Activated naive CD4-positive, alpha-beta T cell treated with anti-CD3 and anti-CD28 coated beads for 36 hours (primary cell): Measurements from ENCODE around the gene NEURL1. TPM values are rescaled to one million over a fixed set of nuclear protein-coding genes. Genes with fewer than 3 reads are reported as not detected.
"Not testable (repeated sequence)": the region's sequence is repeated elsewhere in the genome, so short reads cannot be mapped to it uniquely, and the experiment has no call there.

Source experiments
- CTCF ChIA-PET: fragments of 350-600 bp; sonication (Branson Sonifier 250); formaldehyde crosslinking; loops from one replicate; lab custom pipeline; 2021; ENCODE audit warnings: antibody characterized with exemption; lab: Charles Lee
- DNase-seq: peaks from one replicate; pipeline ENCODE4 v3.0.0-alpha.2; 2020
- H3K27ac Mint-ChIP-seq: one replicate; pipeline ENCODE4 v1.8.0; 2021; ENCODE audit warnings: mild to moderate bottlenecking, mixed read lengths
- H3K27me3 Mint-ChIP-seq: one replicate; pipeline ENCODE4 v1.8.0; 2021; ENCODE audit warnings: low read depth, mixed read lengths
- H3K36me3 Mint-ChIP-seq: one replicate; pipeline ENCODE4 v1.8.0; 2021; ENCODE audit warnings: low read depth, mixed read lengths
- H3K4me1 Mint-ChIP-seq: one replicate; pipeline ENCODE4 v1.8.0; 2021; ENCODE audit warnings: low read depth, mixed read lengths
- H3K4me3 Mint-ChIP-seq: one replicate; pipeline ENCODE4 v1.8.0; 2021; ENCODE audit warnings: mild to moderate bottlenecking, moderate library complexity, mixed read lengths
- H3K9me3 Mint-ChIP-seq: one replicate; pipeline ENCODE4 v1.8.0; 2021; ENCODE audit warnings: mixed read lengths
- intact Hi-C: fragments of 100-400 bp; cut with micrococcal nuclease; formaldehyde crosslinking; loops from one replicate; pipeline ENCODE4 v1.15.1; 2023
- total RNA-seq, 2 experiments: library from RNA; stranded (reverse); gene quantifications; one replicate each; pipeline ENCODE4 v1.2.3, GENCODE V29; 2021

The NEURL1 gene
- total RNA-seq, 2 experiments from 2014 or later = 1.3 to 1.6 TPM

GRCh38 chr10:103512166-103512565 lies 18.7 kb downstream of the NEURL1 start:
- intact Hi-C loops = no loop called here
- H3K4me3 Mint-ChIP-seq = no peak overlapping the region
- no peaks in the 10 kb centered on the region for H3K36me3 Mint-ChIP-seq
- DNase-seq = no peak
- CTCF ChIA-PET = no interaction called here
- H3K9me3 Mint-ChIP-seq = no peaks in the 10 kb centered on the region
- H3K4me1 Mint-ChIP-seq = no peaks in the 10 kb centered on the region
- H3K27me3 Mint-ChIP-seq = peaks cover 1% of the 10 kb centered on the region
- no peak overlapping the region for H3K27ac Mint-ChIP-seq

- H3K27ac Mint-ChIP-seq = no peak overlapping the region
- CTCF ChIA-PET = no interaction called here
- peaks cover 5% of the 10 kb centered on the region for H3K4me1 Mint-ChIP-seq
- no peaks in the 10 kb centered on the region for H3K27me3 Mint-ChIP-seq
- intact Hi-C loops = no loop called here
- DNase-seq = no peak
- H3K4me3 Mint-ChIP-seq = no peak overlapping the region
- H3K9me3 Mint-ChIP-seq = no peaks in the 10 kb centered on the region
- no peaks in the 10 kb centered on the region for H3K36me3 Mint-ChIP-seq
Observed at GRCh38 chr10:103512591-103513379, 19.3 kb downstream of the NEURL1 start.

- peaks cover 7% of the 10 kb centered on the region for H3K4me1 Mint-ChIP-seq
- intact Hi-C loops = no loop called here
- CTCF ChIA-PET = no interaction called here
- H3K27ac Mint-ChIP-seq = no peak overlapping the region
- no peak for DNase-seq
- H3K4me3 Mint-ChIP-seq = no peak overlapping the region
- no peaks in the 10 kb centered on the region for H3K27me3 Mint-ChIP-seq
- no peaks in the 10 kb centered on the region for H3K9me3 Mint-ChIP-seq
- H3K36me3 Mint-ChIP-seq = no peaks in the 10 kb centered on the region
Observed at GRCh38 chr10:103513380-103514060, 20.0 kb downstream of the NEURL1 start.

GRCh38 chr10:103514244-103514643 lies 20.7 kb downstream of the NEURL1 start:
- CTCF ChIA-PET = no interaction called here
- no peaks in the 10 kb centered on the region for H3K36me3 Mint-ChIP-seq
- no peak overlapping the region for H3K4me3 Mint-ChIP-seq
- no peaks in the 10 kb centered on the region for H3K27me3 Mint-ChIP-seq
- H3K27ac Mint-ChIP-seq = no peak overlapping the region
- DNase-seq = no peak
- H3K9me3 Mint-ChIP-seq = no peaks in the 10 kb centered on the region
- peaks cover 7% of the 10 kb centered on the region for H3K4me1 Mint-ChIP-seq
- intact Hi-C loops = no loop called here

- no peak for DNase-seq
- Mint-ChIP-seq H3K9me3 (no peaks in the 10 kb centered on the region), H3K36me3 (no peaks in the 10 kb centered on the region), H3K4me1 (peaks cover 7% of the 10 kb centered on the region), H3K27me3 (no peaks in the 10 kb centered on the region), H3K27ac (no peak overlapping the region), H3K4me3 (no peak overlapping the region)
- CTCF ChIA-PET = interaction anchor here (0.8 kb wide), 1 partner anchor 47 kb away, joined by 4 read pairs; no protein-coding TSS in a partner anchor
- intact Hi-C loops = no loop called here
Observed at GRCh38 chr10:103517234-103518085, 24.0 kb downstream of the NEURL1 start.

- CTCF ChIA-PET = no interaction called here
- H3K27me3 Mint-ChIP-seq = peaks cover 2% of the 10 kb centered on the region
- no peak for DNase-seq
- H3K4me3 Mint-ChIP-seq = no peak overlapping the region
- peaks cover 7% of the 10 kb centered on the region for H3K4me1 Mint-ChIP-seq
- intact Hi-C loops = no loop called here
- no peaks in the 10 kb centered on the region for H3K36me3 Mint-ChIP-seq
- peaks cover 2% of the 10 kb centered on the region for H3K9me3 Mint-ChIP-seq
- H3K27ac Mint-ChIP-seq = no peak overlapping the region
Observed at GRCh38 chr10:103519798-103520197, 26.3 kb downstream of the NEURL1 start.

GRCh38 chr10:103522006-103522405 lies 28.5 kb downstream of the NEURL1 start:
- CTCF ChIA-PET, H3K4me1 Mint-ChIP-seq, intact Hi-C loops, H3K27ac Mint-ChIP-seq, H3K27me3 Mint-ChIP-seq, H3K4me3 Mint-ChIP-seq, DNase-seq, H3K36me3 Mint-ChIP-seq, H3K9me3 Mint-ChIP-seq: not testable (repeated sequence)

- CTCF ChIA-PET = interaction anchor here (0.8 kb wide), 1 partner anchor 54 kb away, joined by 3 read pairs; no protein-coding TSS in a partner anchor
- no peak overlapping the region for H3K4me3 Mint-ChIP-seq
- peaks cover 6% of the 10 kb centered on the region for H3K9me3 Mint-ChIP-seq
- no peaks in the 10 kb centered on the region for H3K4me1 Mint-ChIP-seq
- no peaks in the 10 kb centered on the region for H3K36me3 Mint-ChIP-seq
- no peak overlapping the region for H3K27ac Mint-ChIP-seq
- peaks cover 7% of the 10 kb centered on the region for H3K27me3 Mint-ChIP-seq
- no peak for DNase-seq
- intact Hi-C loops = no loop called here
Observed at GRCh38 chr10:103523683-103524082, 30.2 kb downstream of the NEURL1 start.

- Mint-ChIP-seq H3K27ac (no peak overlapping the region), H3K27me3 (peaks cover 11% of the 10 kb centered on the region), H3K36me3 (no peaks in the 10 kb centered on the region), H3K4me3 (no peak overlapping the region), H3K9me3 (peaks cover 16% of the 10 kb centered on the region), H3K4me1 (no peaks in the 10 kb centered on the region)
- CTCF ChIA-PET = interaction anchor here (0.6 to 0.7 kb wide), 2 partner anchors 17 to 76 kb away, joined by 3 to 4 read pairs; no protein-coding TSS in a partner anchor
- DNase-seq = no peak
- intact Hi-C loops = no loop called here
Observed at GRCh38 chr10:103525901-103526300, 32.4 kb downstream of the NEURL1 start.

GRCh38 chr10:103527476-103527875 lies 34.0 kb downstream of the NEURL1 start:
- H3K27ac Mint-ChIP-seq, H3K36me3 Mint-ChIP-seq, H3K4me1 Mint-ChIP-seq, intact Hi-C loops, CTCF ChIA-PET, H3K4me3 Mint-ChIP-seq, DNase-seq: not testable (repeated sequence)
- peaks cover 16% of the 10 kb centered on the region for H3K9me3 Mint-ChIP-seq
- H3K27me3 Mint-ChIP-seq = peaks cover 11% of the 10 kb centered on the region

GRCh38 chr10:103528549-103528948 lies 35.0 kb downstream of the NEURL1 start:
- H3K4me1 Mint-ChIP-seq = no peaks in the 10 kb centered on the region
- intact Hi-C loops = no loop called here
- H3K9me3 Mint-ChIP-seq = peaks cover 16% of the 10 kb centered on the region
- H3K27me3 Mint-ChIP-seq = peaks cover 11% of the 10 kb centered on the region
- no peaks in the 10 kb centered on the region for H3K36me3 Mint-ChIP-seq
- no peak for DNase-seq
- no peak overlapping the region for H3K27ac Mint-ChIP-seq
- no peak overlapping the region for H3K4me3 Mint-ChIP-seq
- CTCF ChIA-PET = interaction anchor here (1.1 to 1.4 kb wide), 2 partner anchors 14 to 45 kb away, joined by 3 to 4 read pairs; no protein-coding TSS in a partner anchor

- Mint-ChIP-seq H3K9me3 (peaks cover 21% of the 10 kb centered on the region), H3K27ac (no peak overlapping the region), H3K36me3 (peaks cover 4% of the 10 kb centered on the region), H3K27me3 (peaks cover 11% of the 10 kb centered on the region), H3K4me3 (no peak overlapping the region), H3K4me1 (no peaks in the 10 kb centered on the region)
- intact Hi-C loops = no loop called here
- DNase-seq = no peak
- CTCF ChIA-PET = no interaction called here
Observed at GRCh38 chr10:103529539-103529938, 36.0 kb downstream of the NEURL1 start.
